GM18868 (cell line): ENCODE results near the gene FANCC.
"Not testable (repeated sequence)": the region's sequence is repeated elsewhere in the genome, so short reads cannot be mapped to it uniquely, and the experiment has no call there.

ENCODE experiments used
- ATAC-seq: cut with Tn5 transposase; IDR thresholded peaks from one replicate; pipeline ENCODE4 v1.9.1; 2021; ENCODE audit warnings: mild to moderate bottlenecking, moderate library complexity; ENCODE audit not compliant: unreplicated experiment

The FANCC gene

GRCh38 chr9:95284162-95285080, 33.1 kb downstream of the FANCC start:
- no peak for ATAC-seq

GRCh38 chr9:95283673-95284072, 33.8 kb downstream of the FANCC start:
- no peak for ATAC-seq

GRCh38 chr9:95282332-95282731, 35.2 kb downstream of the FANCC start:
- ATAC-seq = no peak

- ATAC-seq = no peak
Observed at GRCh38 chr9:95280745-95281144, 36.8 kb downstream of the FANCC start.

- no peak for ATAC-seq
Observed at GRCh38 chr9:95277509-95277908, 40.0 kb downstream of the FANCC start.

GRCh38 chr9:95276395-95276954, 41.0 kb downstream of the FANCC start:
- no peak for ATAC-seq

GRCh38 chr9:95274160-95274559, 43.3 kb downstream of the FANCC start:
- ATAC-seq = not testable (repeated sequence)

- no peak for ATAC-seq
Observed at GRCh38 chr9:95273369-95274022, 44.0 kb downstream of the FANCC start.

GRCh38 chr9:95272830-95273229, 44.7 kb downstream of the FANCC start:
- ATAC-seq = no peak

- no peak for ATAC-seq
Observed at GRCh38 chr9:95270790-95271189, 46.7 kb downstream of the FANCC start.

- not testable (repeated sequence) for ATAC-seq
Observed at GRCh38 chr9:95269803-95270773, 47.4 kb downstream of the FANCC start.

GRCh38 chr9:95268681-95269080, 48.8 kb downstream of the FANCC start:
- peak; percentile 44 for ATAC-seq

GRCh38 chr9:95266649-95267048, 50.9 kb downstream of the FANCC start:
- peak; percentile 75 for ATAC-seq

- ATAC-seq = no peak
Observed at GRCh38 chr9:95265960-95266359, 51.5 kb downstream of the FANCC start.

GRCh38 chr9:95264954-95265615, 52.4 kb downstream of the FANCC start:
- no peak for ATAC-seq

- ATAC-seq = no peak
Observed at GRCh38 chr9:95261890-95262289, 55.6 kb downstream of the FANCC start.

GRCh38 chr9:95250462-95251221, 66.9 kb downstream of the FANCC start:
- no peak for ATAC-seq

GRCh38 chr9:95249986-95250385, 67.5 kb downstream of the FANCC start:
- no peak for ATAC-seq

GRCh38 chr9:95246547-95246946, 71.0 kb downstream of the FANCC start:
- ATAC-seq = no peak
